ENCODE measurements around the gene DCAF15.

GRCh38 chr19:13974073-13974472, 21.8 kb downstream of the DCAF15 start:
- TF ChIP-seq TCF12 (IDR thresholded peaks at IDR 0.05; ENCODE audit: low read depth) (no peak), EGR1 (IDR thresholded peaks at IDR 0.05) (no peak), EP300 (IDR thresholded peaks at IDR 0.05; ENCODE audit: borderline replicate concordance) (no peak), TAF1 (IDR thresholded peaks at IDR 0.05; ENCODE audit: low read depth) (no peak), MAX (IDR thresholded peaks at IDR 0.05) (peak; percentile 91), YY1 (IDR thresholded peaks at IDR 0.05; ENCODE audit: low read depth) (no peak), CEBPB (IDR thresholded peaks at IDR 0.05) (no peak), REST (IDR thresholded peaks at IDR 0.05; ENCODE audit: low read depth) (no peak), RAD21 (IDR thresholded peaks at IDR 0.05; ENCODE audit: low read depth) (no peak), FOXM1 (IDR thresholded peaks at IDR 0.05; ENCODE audit: borderline replicate concordance, low read depth) (no peak), CREB1 (IDR thresholded peaks at IDR 0.05; ENCODE audit: low read depth) (0 out of 2 replicates have a peak, but pooled peaks have one; percentile 45), NFIC (IDR thresholded peaks at IDR 0.05) (no peak)
